Bladder microvascular endothelial cell (primary cell): ENCODE data around the gene NDFIP2. TPM values are rescaled to one million over a fixed set of nuclear protein-coding genes. Genes with fewer than 3 reads are reported as not detected.

Source experiments
- total RNA-seq: library from RNA; depleted of rRNA; stranded (reverse); fragments of >200 nt; gene quantifications from 2 replicates; pipeline ENCODE4 v1.2.3, GENCODE V29; 2014

NDFIP2 gene, protein sequence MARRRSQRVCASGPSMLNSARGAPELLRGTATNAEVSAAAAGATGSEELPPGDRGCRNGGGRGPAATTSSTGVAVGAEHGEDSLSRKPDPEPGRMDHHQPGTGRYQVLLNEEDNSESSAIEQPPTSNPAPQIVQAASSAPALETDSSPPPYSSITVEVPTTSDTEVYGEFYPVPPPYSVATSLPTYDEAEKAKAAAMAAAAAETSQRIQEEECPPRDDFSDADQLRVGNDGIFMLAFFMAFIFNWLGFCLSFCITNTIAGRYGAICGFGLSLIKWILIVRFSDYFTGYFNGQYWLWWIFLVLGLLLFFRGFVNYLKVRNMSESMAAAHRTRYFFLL
- total RNA-seq = 12.5 and 19.2 TPM in 2 replicates

DNA sequence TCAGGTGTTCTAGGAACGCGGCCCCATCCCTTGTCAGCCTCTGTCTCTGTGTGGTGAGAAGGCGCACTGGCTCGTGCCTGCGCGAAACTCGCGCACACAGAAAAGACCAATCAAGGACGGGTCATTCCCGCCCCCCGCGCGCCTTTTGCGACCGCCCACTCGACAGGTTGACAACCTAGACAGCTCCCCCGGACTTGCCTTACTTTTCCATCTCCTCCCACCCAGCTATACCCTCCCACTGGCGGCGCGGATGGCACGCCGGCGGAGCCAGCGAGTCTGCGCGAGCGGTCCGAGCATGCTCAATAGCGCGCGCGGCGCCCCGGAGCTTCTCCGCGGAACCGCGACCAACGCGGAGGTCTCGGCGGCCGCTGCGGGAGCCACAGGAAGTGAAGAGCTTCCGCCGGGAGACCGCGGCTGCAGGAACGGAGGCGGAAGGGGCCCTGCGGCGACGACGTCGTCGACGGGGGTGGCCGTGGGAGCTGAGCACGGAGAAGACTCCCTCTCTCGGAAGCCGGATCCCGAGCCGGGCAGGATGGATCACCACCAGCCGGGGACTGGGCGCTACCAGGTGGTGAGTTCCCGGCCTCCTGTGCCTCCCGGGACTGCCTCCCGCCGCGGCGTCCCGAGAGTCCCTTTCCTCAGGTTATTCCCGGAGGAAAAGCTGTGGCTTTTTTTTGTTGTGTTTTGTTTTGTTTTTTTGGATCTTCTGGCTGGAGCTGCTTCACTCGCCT, at the start of gene NDFIP2:
NDFIP2 (plus strand) TSS at position 202 of the 731 bp plus-strand sequence; CDS start at position 251, 49 bp downstream.

Other genes starting within 250 kb of the NDFIP2 start
- 13.9 and 30.5 TPM in 2 replicates for gene RBM26, start 74.9 kb upstream of the NDFIP2 start, total RNA-seq